H9 (cell line): ENCODE measurements around the gene S1PR4. TPM values are rescaled to one million over a fixed set of nuclear protein-coding genes. Genes with fewer than 3 reads are reported as not detected.

ENCODE experiments used
- DNase-seq: peaks from one replicate; pipeline ENCODE4 v3.0.0-alpha.2; 2017
- H2AFZ ChIP-seq: one replicate; pipeline ENCODE4 v1.6.1; 2013; ENCODE audit warnings: mild to moderate bottlenecking, low read length, control low read depth, moderate library complexity
- H2AK5ac ChIP-seq: 2 replicates; pipeline ENCODE4 v1.6.1; 2013; ENCODE audit warnings: low read length, control low read depth, mixed read lengths; ENCODE audit not compliant: insufficient read length
- H2BK120ac ChIP-seq: one replicate; pipeline ENCODE4 v1.6.1; 2013; ENCODE audit warnings: low read depth, mild to moderate bottlenecking, low read length, control low read depth, inconsistent platforms; ENCODE audit not compliant: poor library complexity, severe bottlenecking
- H2BK12ac ChIP-seq: 2 replicates; pipeline ENCODE4 v1.6.1; 2013; ENCODE audit warnings: low read length, control low read depth, mixed read lengths, low read depth; ENCODE audit not compliant: insufficient read length
- H2BK15ac ChIP-seq: 2 replicates; pipeline ENCODE4 v1.6.1; 2013; ENCODE audit warnings: low read depth, low read length, control low read depth
- H2BK20ac ChIP-seq: one replicate; pipeline ENCODE4 v1.6.1; 2013; ENCODE audit warnings: low read depth, mild to moderate bottlenecking, low read length, control low read depth, inconsistent platforms; ENCODE audit not compliant: poor library complexity, severe bottlenecking
- H2BK5ac ChIP-seq: 2 replicates; pipeline ENCODE4 v1.6.1; 2013; ENCODE audit warnings: low read length, control low read depth, mixed read lengths; ENCODE audit not compliant: insufficient read length
- H3K14ac ChIP-seq: 2 replicates; pipeline ENCODE4 v1.6.1; 2013; ENCODE audit warnings: low read length, control low read depth; ENCODE audit not compliant: insufficient read depth
- H3K18ac ChIP-seq: 2 replicates; pipeline ENCODE4 v1.6.1; 2013; ENCODE audit warnings: low read depth, mild to moderate bottlenecking, mixed read lengths, low read length, control low read depth; ENCODE audit not compliant: insufficient read length
- H3K23ac ChIP-seq: 2 replicates; pipeline ENCODE4 v1.6.1; 2013; ENCODE audit warnings: low read length, control low read depth, mixed read lengths, low read depth; ENCODE audit not compliant: insufficient read length
- H3K23me2 ChIP-seq: 2 replicates; pipeline ENCODE4 v1.6.1; 2013; ENCODE audit warnings: low read depth, mild to moderate bottlenecking, mixed read lengths, low read length, control low read depth; ENCODE audit not compliant: insufficient read length, poor library complexity, severe bottlenecking
- H3K27ac ChIP-seq: 2 replicates; pipeline ENCODE4 v1.5.1; 2013; ENCODE audit warnings: low read length, control low read depth, mixed read lengths, low read depth; ENCODE audit not compliant: insufficient read length
- H3K27me3 ChIP-seq: 2 replicates; pipeline ENCODE4 v1.6.1; 2013; ENCODE audit warnings: low read length, control low read depth, inconsistent platforms; ENCODE audit not compliant: insufficient read depth
- H3K4ac ChIP-seq: 2 replicates; pipeline ENCODE4 v1.6.1; 2013; ENCODE audit warnings: low read depth, mild to moderate bottlenecking, control low read depth, inconsistent platforms, low read length, moderate library complexity
- H3K4me1 ChIP-seq: 2 replicates; pipeline ENCODE4 v1.6.1; 2013; ENCODE audit warnings: low read length, control low read depth, inconsistent platforms; ENCODE audit not compliant: insufficient read depth
- H3K4me2 ChIP-seq: 2 replicates; pipeline ENCODE4 v1.6.1; 2013; ENCODE audit warnings: low read length, control low read depth, mixed read lengths; ENCODE audit not compliant: insufficient read length, insufficient read depth
- H3K56ac ChIP-seq: 2 replicates; pipeline ENCODE4 v1.6.1; 2013; ENCODE audit warnings: low read depth, mild to moderate bottlenecking, mixed read lengths, low read length, control low read depth; ENCODE audit not compliant: insufficient read length
- H3K79me1 ChIP-seq: 2 replicates; pipeline ENCODE4 v1.6.1; 2013; ENCODE audit warnings: low read depth, mild to moderate bottlenecking, moderate library complexity, low read length, control low read depth, inconsistent platforms; ENCODE audit not compliant: insufficient read depth, poor library complexity, severe bottlenecking
- H3K79me2 ChIP-seq: 2 replicates; pipeline ENCODE4 v1.6.1; 2013; ENCODE audit warnings: low read length, control low read depth, inconsistent platforms; ENCODE audit not compliant: insufficient read depth
- H3K9ac ChIP-seq: 2 replicates; pipeline ENCODE4 v1.6.1; 2013; ENCODE audit warnings: low read length, control low read depth, mixed read lengths; ENCODE audit not compliant: insufficient read length; ENCODE audit errors: extremely low read depth
- H3K9me3 ChIP-seq: one replicate; pipeline ENCODE4 v1.6.1; 2013; ENCODE audit warnings: low read depth, low read length, inconsistent platforms; ENCODE audit not compliant: control insufficient read depth
- H3T11ph ChIP-seq: one replicate; pipeline ENCODE4 v1.6.1; 2013; ENCODE audit warnings: mild to moderate bottlenecking, low read length, control low read depth, inconsistent platforms
- H4K20me1 ChIP-seq: one replicate; pipeline ENCODE4 v1.6.1; 2013; ENCODE audit not compliant: control insufficient read depth, insufficient read length, insufficient read depth
- H4K5ac ChIP-seq: 2 replicates; pipeline ENCODE4 v1.6.1; 2013; ENCODE audit warnings: low read depth, mild to moderate bottlenecking, mixed read lengths, low read length, control low read depth; ENCODE audit not compliant: insufficient read length
- H4K8ac ChIP-seq: replicated peaks from 2 replicates; pipeline ENCODE4 v1.6.1; 2013; ENCODE audit warnings: low read length, control low read depth, mixed read lengths, low read depth; ENCODE audit not compliant: insufficient read length
- H4K91ac ChIP-seq: 2 replicates; pipeline ENCODE4 v1.6.1; 2013; ENCODE audit warnings: low read depth, mild to moderate bottlenecking, moderate library complexity, mixed read lengths, low read length, control low read depth; ENCODE audit not compliant: insufficient read length
- H3K27ac Mint-ChIP-seq, 3 experiments: 2 replicates in 2 of 3; 3 replicates in 1 of 3; pipeline ENCODE4 v1.8.0; 2020 to 2021; ENCODE audit warnings: mixed read lengths in 3 of 3, mild to moderate bottlenecking in 1 of 3, moderate library complexity in 1 of 3
- H3K27me3 Mint-ChIP-seq: 2 replicates; pipeline ENCODE4 v1.8.0; 2021; ENCODE audit warnings: low read depth, mild to moderate bottlenecking, moderate library complexity, mixed read lengths
- H3K36me3 Mint-ChIP-seq, 3 experiments: 2 replicates in 2 of 3; 3 replicates in 1 of 3; pipeline ENCODE4 v1.8.0; 2020 to 2021; ENCODE audit warnings: low read depth in 3 of 3, mixed read lengths in 3 of 3; ENCODE audit not compliant: insufficient read depth in 1 of 3
- H3K4me1 Mint-ChIP-seq, 2 experiments: 2 replicates each; pipeline ENCODE4 v1.8.0; 2020; ENCODE audit warnings: mixed read lengths in 2 of 2
- H3K4me3 Mint-ChIP-seq, 2 experiments: 2 replicates in 1 of 2; 3 replicates in 1 of 2; pipeline ENCODE4 v1.8.0; 2020 to 2021; ENCODE audit warnings: mild to moderate bottlenecking in 2 of 2, mixed read lengths in 2 of 2, moderate library complexity in 1 of 2
- H3K9me3 Mint-ChIP-seq, 2 experiments: 2 replicates in 1 of 2; 3 replicates in 1 of 2; pipeline ENCODE4 v1.8.0; 2020; ENCODE audit warnings: mild to moderate bottlenecking in 2 of 2, mixed read lengths in 2 of 2, moderate library complexity in 1 of 2
- WGBS: extraction: QIAGEN DNeasy Blood & Tissue Kit; methylation state at CpG from one replicate; pipeline ENCODE4 v1.1.7; 2013; ENCODE audit warnings: missing lambda C conversion rate, low lambda C conversion rate, mixed read lengths; ENCODE audit not compliant: insufficient read length; ENCODE audit errors: extremely low coverage; 5-methylcytosine and 5-hydroxymethylcytosine counted together
- total RNA-seq: library from RNA; stranded (reverse); gene quantifications from 2 replicates; pipeline ENCODE4 v1.2.1, GENCODE V29; 2021
- TF ChIP-seq, protein P1 (sequence below): fragments of 200-600 bp; sonication (generic); conservative IDR thresholded peaks from 3 replicates; pipeline ENCODE4 v1.8.0; 2021; ENCODE audit warnings: antibody characterized with exemption, mild to moderate bottlenecking

Gene S1PR4
- total RNA-seq, 1 experiment from 2014 or later, result not detected

GRCh38 chr19:3133793-3134116 is 44.8 kb upstream of the S1PR4 start:
- Histone ChIP-seq H2BK12ac (no peak overlapping the region), H3K23me2 (no peaks in the 10 kb centered on the region), H4K20me1 (no peaks in the 10 kb centered on the region), H3K23ac (no peak overlapping the region), H2AFZ (no peak overlapping the region), H3K14ac (no peak overlapping the region), H4K91ac (no peak overlapping the region), H2BK120ac (no peak overlapping the region), H3K79me1 (no peaks in the 10 kb centered on the region), H3K4ac (no peak overlapping the region), H4K5ac (no peak overlapping the region), H2BK20ac (no peak overlapping the region), H3K79me2 (no peaks in the 10 kb centered on the region), H3T11ph (no peak overlapping the region), H3K4me2 (no peak overlapping the region), H3K4me1 (no peaks in the 10 kb centered on the region), H3K9ac (no peak overlapping the region), H4K8ac (no peak overlapping the region), H3K9me3 (no peaks in the 10 kb centered on the region), H3K27ac (no peak overlapping the region), H2BK15ac (no peak overlapping the region), H3K27me3 (no peaks in the 10 kb centered on the region), H2AK5ac (no peak overlapping the region), H3K56ac (no peak overlapping the region), H2BK5ac (no peak overlapping the region), H3K18ac (no peak overlapping the region)
- WGBS, result no CpG with 5 or more reads among the region's 4 CpGs
- DNase-seq, result no peak
- Mint-ChIP-seq H3K4me3 (no peak overlapping the region), H3K27me3 (peaks cover 1% of the 10 kb centered on the region; the same call in 1 of the 2 replicates), H3K9me3 (no peaks in the 10 kb centered on the region), H3K36me3 (no peaks in the 10 kb centered on the region), H3K27ac (no peak overlapping the region), H3K4me1 (peaks cover 3 to 8% of the 10 kb centered on the region in 2 experiments; a peak in 3 of 4 replicates)
- TF ChIP-seq, protein P1, sequence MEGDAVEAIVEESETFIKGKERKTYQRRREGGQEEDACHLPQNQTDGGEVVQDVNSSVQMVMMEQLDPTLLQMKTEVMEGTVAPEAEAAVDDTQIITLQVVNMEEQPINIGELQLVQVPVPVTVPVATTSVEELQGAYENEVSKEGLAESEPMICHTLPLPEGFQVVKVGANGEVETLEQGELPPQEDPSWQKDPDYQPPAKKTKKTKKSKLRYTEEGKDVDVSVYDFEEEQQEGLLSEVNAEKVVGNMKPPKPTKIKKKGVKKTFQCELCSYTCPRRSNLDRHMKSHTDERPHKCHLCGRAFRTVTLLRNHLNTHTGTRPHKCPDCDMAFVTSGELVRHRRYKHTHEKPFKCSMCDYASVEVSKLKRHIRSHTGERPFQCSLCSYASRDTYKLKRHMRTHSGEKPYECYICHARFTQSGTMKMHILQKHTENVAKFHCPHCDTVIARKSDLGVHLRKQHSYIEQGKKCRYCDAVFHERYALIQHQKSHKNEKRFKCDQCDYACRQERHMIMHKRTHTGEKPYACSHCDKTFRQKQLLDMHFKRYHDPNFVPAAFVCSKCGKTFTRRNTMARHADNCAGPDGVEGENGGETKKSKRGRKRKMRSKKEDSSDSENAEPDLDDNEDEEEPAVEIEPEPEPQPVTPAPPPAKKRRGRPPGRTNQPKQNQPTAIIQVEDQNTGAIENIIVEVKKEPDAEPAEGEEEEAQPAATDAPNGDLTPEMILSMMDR, result no peak
